ENCODE results near the gene NRIP1. TPM values are rescaled to one million over a fixed set of nuclear protein-coding genes. Genes with fewer than 3 reads are reported as not detected.

The NRIP1 gene
- total RNA-seq, 1 experiment from 2014 or later, result 10.3 TPM

DNA sequence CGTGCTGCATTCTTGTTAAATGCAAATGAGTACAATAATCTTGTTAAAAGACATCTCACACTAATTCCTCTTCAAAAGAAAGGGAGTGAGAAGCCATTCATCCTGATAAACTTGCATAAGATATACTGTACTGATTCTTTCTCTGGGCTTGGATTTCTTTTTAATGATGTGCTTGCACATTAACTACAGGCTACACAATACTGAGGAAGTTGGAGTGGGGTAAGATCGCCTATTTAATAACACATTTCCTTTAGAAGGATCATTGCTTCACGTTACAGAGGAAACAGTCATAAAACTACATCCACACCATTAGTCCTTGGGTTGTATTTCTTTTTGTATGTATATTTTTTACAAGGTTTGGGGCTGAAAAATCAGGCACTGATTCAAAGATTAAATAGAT, 36.6 kb downstream of the NRIP1 start (continued):
- TF ChIP-seq, protein P1, sequence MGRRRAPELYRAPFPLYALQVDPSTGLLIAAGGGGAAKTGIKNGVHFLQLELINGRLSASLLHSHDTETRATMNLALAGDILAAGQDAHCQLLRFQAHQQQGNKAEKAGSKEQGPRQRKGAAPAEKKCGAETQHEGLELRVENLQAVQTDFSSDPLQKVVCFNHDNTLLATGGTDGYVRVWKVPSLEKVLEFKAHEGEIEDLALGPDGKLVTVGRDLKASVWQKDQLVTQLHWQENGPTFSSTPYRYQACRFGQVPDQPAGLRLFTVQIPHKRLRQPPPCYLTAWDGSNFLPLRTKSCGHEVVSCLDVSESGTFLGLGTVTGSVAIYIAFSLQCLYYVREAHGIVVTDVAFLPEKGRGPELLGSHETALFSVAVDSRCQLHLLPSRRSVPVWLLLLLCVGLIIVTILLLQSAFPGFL (CRISPR knock-in tag; IDR thresholded peaks at IDR 0.05; ENCODE audit: borderline replicate concordance), result no peak
- TF ChIP-seq, protein P2, sequence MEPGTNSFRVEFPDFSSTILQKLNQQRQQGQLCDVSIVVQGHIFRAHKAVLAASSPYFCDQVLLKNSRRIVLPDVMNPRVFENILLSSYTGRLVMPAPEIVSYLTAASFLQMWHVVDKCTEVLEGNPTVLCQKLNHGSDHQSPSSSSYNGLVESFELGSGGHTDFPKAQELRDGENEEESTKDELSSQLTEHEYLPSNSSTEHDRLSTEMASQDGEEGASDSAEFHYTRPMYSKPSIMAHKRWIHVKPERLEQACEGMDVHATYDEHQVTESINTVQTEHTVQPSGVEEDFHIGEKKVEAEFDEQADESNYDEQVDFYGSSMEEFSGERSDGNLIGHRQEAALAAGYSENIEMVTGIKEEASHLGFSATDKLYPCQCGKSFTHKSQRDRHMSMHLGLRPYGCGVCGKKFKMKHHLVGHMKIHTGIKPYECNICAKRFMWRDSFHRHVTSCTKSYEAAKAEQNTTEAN (CRISPR knock-in tag; IDR thresholded peaks at IDR 0.05), result no peak
- TF ChIP-seq ATF3 (CRISPR knock-in tag; conservative IDR thresholded peaks at IDR 0.05), result no peak
- TF ChIP-seq SP1 (CRISPR knock-in tag; conservative IDR thresholded peaks at IDR 0.05), result no peak

GRCh38 chr21:15027056-15027455, 37.7 kb downstream of the NRIP1 start:
- ChIA-PET POLR2A (no interaction called here), CTCF (no interaction called here)
- TF ChIP-seq ETV6 (CRISPR knock-in tag; IDR thresholded peaks at IDR 0.05) (no peak), TP53 (CRISPR knock-in tag; IDR thresholded peaks at IDR 0.05) (no peak), MXD4 (CRISPR knock-in tag; IDR thresholded peaks at IDR 0.05; ENCODE audit: borderline replicate concordance) (no peak)
- DNase-seq (ENCODE audit: low spot score) (no peak), ATAC-seq (no peak)
- H3K36me3 Mint-ChIP-seq, result no peaks in the 10 kb centered on the region
- no peaks in the 10 kb centered on the region for H3K27me3 Mint-ChIP-seq (ENCODE audit: low read depth)
- H3K27ac Mint-ChIP-seq, result no peak overlapping the region
- no peak overlapping the region for H3K4me3 Mint-ChIP-seq
- peaks cover 4% of the 10 kb centered on the region for H3K9me3 Mint-ChIP-seq
- peaks cover 7% of the 10 kb centered on the region; the same call in 1 of the 2 replicates for H3K4me1 Mint-ChIP-seq

- DNase-seq (ENCODE audit: low spot score) (no peak), ATAC-seq (no peak)
- Mint-ChIP-seq H3K4me3 (no peak overlapping the region), H3K36me3 (no peaks in the 10 kb centered on the region), H3K27me3 (ENCODE audit: low read depth) (no peaks in the 10 kb centered on the region), H3K9me3 (peaks cover 9% of the 10 kb centered on the region), H3K27ac (no peak overlapping the region), H3K4me1 (peaks cover 7% of the 10 kb centered on the region; the same call in 1 of the 2 replicates)
- TF ChIP-seq ZNF512 (CRISPR knock-in tag; IDR thresholded peaks at IDR 0.05; ENCODE audit: borderline replicate concordance) (no peak), JAZF1 (CRISPR knock-in tag; IDR thresholded peaks at IDR 0.05) (no peak)
- TF ChIP-seq, protein P3, sequence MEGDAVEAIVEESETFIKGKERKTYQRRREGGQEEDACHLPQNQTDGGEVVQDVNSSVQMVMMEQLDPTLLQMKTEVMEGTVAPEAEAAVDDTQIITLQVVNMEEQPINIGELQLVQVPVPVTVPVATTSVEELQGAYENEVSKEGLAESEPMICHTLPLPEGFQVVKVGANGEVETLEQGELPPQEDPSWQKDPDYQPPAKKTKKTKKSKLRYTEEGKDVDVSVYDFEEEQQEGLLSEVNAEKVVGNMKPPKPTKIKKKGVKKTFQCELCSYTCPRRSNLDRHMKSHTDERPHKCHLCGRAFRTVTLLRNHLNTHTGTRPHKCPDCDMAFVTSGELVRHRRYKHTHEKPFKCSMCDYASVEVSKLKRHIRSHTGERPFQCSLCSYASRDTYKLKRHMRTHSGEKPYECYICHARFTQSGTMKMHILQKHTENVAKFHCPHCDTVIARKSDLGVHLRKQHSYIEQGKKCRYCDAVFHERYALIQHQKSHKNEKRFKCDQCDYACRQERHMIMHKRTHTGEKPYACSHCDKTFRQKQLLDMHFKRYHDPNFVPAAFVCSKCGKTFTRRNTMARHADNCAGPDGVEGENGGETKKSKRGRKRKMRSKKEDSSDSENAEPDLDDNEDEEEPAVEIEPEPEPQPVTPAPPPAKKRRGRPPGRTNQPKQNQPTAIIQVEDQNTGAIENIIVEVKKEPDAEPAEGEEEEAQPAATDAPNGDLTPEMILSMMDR (IDR thresholded peaks at IDR 0.05), result no peak
- TF ChIP-seq, protein P4, sequence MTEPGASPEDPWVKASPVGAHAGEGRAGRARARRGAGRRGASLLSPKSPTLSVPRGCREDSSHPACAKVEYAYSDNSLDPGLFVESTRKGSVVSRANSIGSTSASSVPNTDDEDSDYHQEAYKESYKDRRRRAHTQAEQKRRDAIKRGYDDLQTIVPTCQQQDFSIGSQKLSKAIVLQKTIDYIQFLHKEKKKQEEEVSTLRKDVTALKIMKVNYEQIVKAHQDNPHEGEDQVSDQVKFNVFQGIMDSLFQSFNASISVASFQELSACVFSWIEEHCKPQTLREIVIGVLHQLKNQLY (CRISPR knock-in tag; IDR thresholded peaks at IDR 0.05), result no peak
- CTCF ChIA-PET, result no interaction called here
- POLR2A ChIA-PET, result no interaction called here
Measured at GRCh38 chr21:15026370-15026769, 38.4 kb downstream of the NRIP1 start.

- DNase-seq (ENCODE audit: low spot score) (no peak), ATAC-seq (no peak)
- no peaks in the 10 kb centered on the region for H3K27me3 Mint-ChIP-seq (ENCODE audit: low read depth)
- H3K4me3 Mint-ChIP-seq, result no peak overlapping the region
- ChIA-PET POLR2A (interaction anchor here (0.6 to 0.7 kb wide), 2 partner anchors 146 to 747 kb away, joined by 3 to 8 read pairs; no protein-coding TSS in a partner anchor), CTCF (no interaction called here)
- H3K4me1 Mint-ChIP-seq, result peaks cover 3% of the 10 kb centered on the region; the same call in 1 of the 2 replicates
- H3K36me3 Mint-ChIP-seq, result no peaks in the 10 kb centered on the region
- H3K27ac Mint-ChIP-seq, result no peak overlapping the region
- H3K9me3 Mint-ChIP-seq, result peaks cover 9% of the 10 kb centered on the region
- TF ChIP-seq, protein P5, sequence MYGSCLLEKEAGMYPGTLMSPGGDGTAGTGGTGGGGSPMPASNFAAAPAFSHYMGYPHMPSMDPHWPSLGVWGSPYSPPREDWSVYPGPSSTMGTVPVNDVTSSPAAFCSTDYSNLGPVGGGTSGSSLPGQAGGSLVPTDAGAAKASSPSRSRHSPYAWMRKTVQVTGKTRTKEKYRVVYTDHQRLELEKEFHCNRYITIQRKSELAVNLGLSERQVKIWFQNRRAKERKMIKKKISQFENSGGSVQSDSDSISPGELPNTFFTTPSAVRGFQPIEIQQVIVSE (CRISPR knock-in tag; IDR thresholded peaks at IDR 0.05; ENCODE audit: borderline replicate concordance), result no peak
- TF ChIP-seq TP53 (CRISPR knock-in tag; IDR thresholded peaks at IDR 0.05) (no peak), ZNF263 (CRISPR knock-in tag; IDR thresholded peaks at IDR 0.05; ENCODE audit: low read depth) (no peak), ELF4 (CRISPR knock-in tag; IDR thresholded peaks at IDR 0.05; ENCODE audit: low read depth) (no peak), NFATC4 (CRISPR knock-in tag; IDR thresholded peaks at IDR 0.05) (no peak), GRHL2 (CRISPR knock-in tag; IDR thresholded peaks at IDR 0.05; ENCODE audit: insufficient replicate concordance, severe bottlenecking) (no peak), CREB1 (CRISPR knock-in tag; IDR thresholded peaks at IDR 0.05) (no peak), E2F4 (CRISPR knock-in tag; IDR thresholded peaks at IDR 0.05; ENCODE audit: borderline replicate concordance, low read depth) (no peak), ATF3 (CRISPR knock-in tag; conservative IDR thresholded peaks at IDR 0.05) (no peak), ATF1 (CRISPR knock-in tag; IDR thresholded peaks at IDR 0.05) (no peak), MXD4 (CRISPR knock-in tag; IDR thresholded peaks at IDR 0.05; ENCODE audit: borderline replicate concordance) (no peak)
- TF ChIP-seq, protein P1 (CRISPR knock-in tag; IDR thresholded peaks at IDR 0.05; ENCODE audit: borderline replicate concordance), result no peak
Measured at GRCh38 chr21:15023776-15024175, 41.0 kb downstream of the NRIP1 start.
